ENCODE results near the gene BID.

Gene BID

GRCh38 chr22:17741866-17742526 lies 32.3 kb downstream of the BID start:
- H3K36me3 ChIP-seq (ENCODE audit: control insufficient read depth, insufficient read depth, low read length, severe bottlenecking), result peaks cover 6% of the 10 kb centered on the region
- no peaks in the 10 kb centered on the region for H3K27me3 ChIP-seq (replicated peaks; ENCODE audit: control insufficient read depth, insufficient read depth, low read length)
- H3K4me1 ChIP-seq (ENCODE audit: control insufficient read depth, insufficient read depth, low read length), result no peaks in the 10 kb centered on the region
- no peaks in the 10 kb centered on the region for H3K9me3 ChIP-seq (ENCODE audit: control insufficient read depth, low read length)
- DNase-seq (ENCODE audit: low read depth), result no peak
- no peak overlapping the region for H3K9ac ChIP-seq (ENCODE audit: low read length)
- no peak overlapping the region for H3K4me3 ChIP-seq (ENCODE audit: low read length)

GRCh38 chr22:17739196-17739975 lies 34.9 kb downstream of the BID start:
- no peak for DNase-seq (ENCODE audit: low read depth)
- no peaks in the 10 kb centered on the region for H3K9me3 ChIP-seq (ENCODE audit: control insufficient read depth, low read length)
- no peak overlapping the region for H3K4me3 ChIP-seq (ENCODE audit: low read length)
- no peak overlapping the region for H3K9ac ChIP-seq (ENCODE audit: low read length)
- H3K36me3 ChIP-seq (ENCODE audit: control insufficient read depth, insufficient read depth, low read length, severe bottlenecking), result peaks cover 23% of the 10 kb centered on the region
- H3K27me3 ChIP-seq (replicated peaks; ENCODE audit: control insufficient read depth, insufficient read depth, low read length), result no peaks in the 10 kb centered on the region
- no peaks in the 10 kb centered on the region for H3K4me1 ChIP-seq (ENCODE audit: control insufficient read depth, insufficient read depth, low read length)

- no peak overlapping the region for H3K4me3 ChIP-seq (ENCODE audit: low read length)
- H3K36me3 ChIP-seq (ENCODE audit: control insufficient read depth, insufficient read depth, low read length, severe bottlenecking), result peaks cover 31% of the 10 kb centered on the region
- peaks cover 3% of the 10 kb centered on the region for H3K4me1 ChIP-seq (ENCODE audit: control insufficient read depth, insufficient read depth, low read length)
- DNase-seq (ENCODE audit: low read depth), result no peak
- H3K27me3 ChIP-seq (replicated peaks; ENCODE audit: control insufficient read depth, insufficient read depth, low read length), result no peaks in the 10 kb centered on the region
- no peaks in the 10 kb centered on the region for H3K9me3 ChIP-seq (ENCODE audit: control insufficient read depth, low read length)
- no peak overlapping the region for H3K9ac ChIP-seq (ENCODE audit: low read length)
Measured at GRCh38 chr22:17738386-17739128, 35.7 kb downstream of the BID start.

GRCh38 chr22:17734187-17734586 lies 40.1 kb downstream of the BID start:
- Histone ChIP-seq H3K4me1 (ENCODE audit: control insufficient read depth, insufficient read depth, low read length) (peaks cover 24% of the 10 kb centered on the region), H3K36me3 (ENCODE audit: control insufficient read depth, insufficient read depth, low read length, severe bottlenecking) (peaks cover 71% of the 10 kb centered on the region), H3K9ac (ENCODE audit: low read length) (no peak overlapping the region), H3K9me3 (ENCODE audit: control insufficient read depth, low read length) (no peaks in the 10 kb centered on the region), H3K27me3 (replicated peaks; ENCODE audit: control insufficient read depth, insufficient read depth, low read length) (no peaks in the 10 kb centered on the region), H3K4me3 (ENCODE audit: low read length) (no peak overlapping the region)
- peak; percentile 39 for DNase-seq (ENCODE audit: low read depth)

GRCh38 chr22:17733466-17733865 lies 40.8 kb downstream of the BID start:
- peaks cover 24% of the 10 kb centered on the region for H3K4me1 ChIP-seq (ENCODE audit: control insufficient read depth, insufficient read depth, low read length)
- no peak overlapping the region for H3K9ac ChIP-seq (ENCODE audit: low read length)
- peaks cover 79% of the 10 kb centered on the region for H3K36me3 ChIP-seq (ENCODE audit: control insufficient read depth, insufficient read depth, low read length, severe bottlenecking)
- no peak overlapping the region for H3K4me3 ChIP-seq (ENCODE audit: low read length)
- no peaks in the 10 kb centered on the region for H3K9me3 ChIP-seq (ENCODE audit: control insufficient read depth, low read length)
- no peaks in the 10 kb centered on the region for H3K27me3 ChIP-seq (replicated peaks; ENCODE audit: control insufficient read depth, insufficient read depth, low read length)
- no peak for DNase-seq (ENCODE audit: low read depth)

GRCh38 chr22:17732251-17732854 lies 41.9 kb downstream of the BID start:
- no peak for DNase-seq (ENCODE audit: low read depth)
- Histone ChIP-seq H3K4me3 (ENCODE audit: low read length) (no peak overlapping the region), H3K9ac (ENCODE audit: low read length) (no peak overlapping the region), H3K4me1 (ENCODE audit: control insufficient read depth, insufficient read depth, low read length) (peaks cover 24% of the 10 kb centered on the region), H3K9me3 (ENCODE audit: control insufficient read depth, low read length) (no peaks in the 10 kb centered on the region), H3K27me3 (replicated peaks; ENCODE audit: control insufficient read depth, insufficient read depth, low read length) (no peaks in the 10 kb centered on the region), H3K36me3 (ENCODE audit: control insufficient read depth, insufficient read depth, low read length, severe bottlenecking) (peaks cover 83% of the 10 kb centered on the region)

- DNase-seq (ENCODE audit: low read depth), result no peak
- Histone ChIP-seq H3K36me3 (ENCODE audit: control insufficient read depth, insufficient read depth, low read length, severe bottlenecking) (peaks cover 83% of the 10 kb centered on the region), H3K4me1 (ENCODE audit: control insufficient read depth, insufficient read depth, low read length) (peaks cover 27% of the 10 kb centered on the region), H3K4me3 (ENCODE audit: low read length) (no peak overlapping the region), H3K9ac (ENCODE audit: low read length) (no peak overlapping the region), H3K9me3 (ENCODE audit: control insufficient read depth, low read length) (no peaks in the 10 kb centered on the region), H3K27me3 (replicated peaks; ENCODE audit: control insufficient read depth, insufficient read depth, low read length) (no peaks in the 10 kb centered on the region)
Measured at GRCh38 chr22:17729561-17729960, 44.7 kb downstream of the BID start.

GRCh38 chr22:17728786-17729185 lies 45.5 kb downstream of the BID start:
- no peaks in the 10 kb centered on the region for H3K27me3 ChIP-seq (replicated peaks; ENCODE audit: control insufficient read depth, insufficient read depth, low read length)
- H3K9me3 ChIP-seq (ENCODE audit: control insufficient read depth, low read length), result no peaks in the 10 kb centered on the region
- peaks cover 29% of the 10 kb centered on the region for H3K4me1 ChIP-seq (ENCODE audit: control insufficient read depth, insufficient read depth, low read length)
- no peak overlapping the region for H3K9ac ChIP-seq (ENCODE audit: low read length)
- no peak overlapping the region for H3K4me3 ChIP-seq (ENCODE audit: low read length)
- no peak for DNase-seq (ENCODE audit: low read depth)
- peaks cover 75% of the 10 kb centered on the region for H3K36me3 ChIP-seq (ENCODE audit: control insufficient read depth, insufficient read depth, low read length, severe bottlenecking)

GRCh38 chr22:17726928-17727897 lies 47.1 kb downstream of the BID start:
- DNase-seq (ENCODE audit: low read depth), result peak; percentile 47
- H3K9me3 ChIP-seq (ENCODE audit: control insufficient read depth, low read length), result no peaks in the 10 kb centered on the region
- peaks cover 16% of the 10 kb centered on the region for H3K4me1 ChIP-seq (ENCODE audit: control insufficient read depth, insufficient read depth, low read length)
- no peaks in the 10 kb centered on the region for H3K27me3 ChIP-seq (replicated peaks; ENCODE audit: control insufficient read depth, insufficient read depth, low read length)
- no peak overlapping the region for H3K4me3 ChIP-seq (ENCODE audit: low read length)
- no peak overlapping the region for H3K9ac ChIP-seq (ENCODE audit: low read length)
- peaks cover 66% of the 10 kb centered on the region for H3K36me3 ChIP-seq (ENCODE audit: control insufficient read depth, insufficient read depth, low read length, severe bottlenecking)

Measured in adipocyte (in vitro differentiated cells).